HCT116 (cell line): ENCODE results near the gene SHISAL1.

Experiments used
- CEBPB ChIP-seq: IDR thresholded peaks from 2 replicates; pipeline ENCODE4 v1.6.1; 2012; ENCODE audit warnings: low read depth
- FOSL1 ChIP-seq: IDR thresholded peaks from 2 replicates; pipeline ENCODE4 v1.6.1; 2012; ENCODE audit warnings: low read depth
- POLR2A ChIP-seq: IDR thresholded peaks from 2 replicates; pipeline ENCODE4 v1.7.0; 2011; ENCODE audit warnings: borderline replicate concordance; ENCODE audit not compliant: insufficient read depth, insufficient read length; ENCODE audit errors: extremely low read depth
- POLR2AphosphoS5 ChIP-seq: IDR thresholded peaks from 2 replicates; pipeline ENCODE4 v1.6.1; 2011; ENCODE audit warnings: mild to moderate bottlenecking, low read depth, low read length, moderate library complexity
- TCF7L2 ChIP-seq: IDR thresholded peaks from 2 replicates; pipeline ENCODE4 v1.7.0; 2011; ENCODE audit warnings: borderline replicate concordance, inconsistent platforms; ENCODE audit not compliant: insufficient read depth, insufficient read length; ENCODE audit errors: extremely low read depth
- TF ChIP-seq, protein P1 (sequence below), 3 experiments: fragments of 200-600 bp in 1 of 3; sonication (generic) in 1 of 3; IDR thresholded peaks in 2 of 3; conservative IDR thresholded peaks in 1 of 3; 2 replicates each; pipeline ENCODE4 v1.5.1; 2012 to 2017; ENCODE audit warnings: low read depth in 2 of 3, low read length in 2 of 3, antibody characterized with exemption in 1 of 3, borderline replicate concordance in 1 of 3, control low read depth in 1 of 3, mild to moderate bottlenecking in 1 of 3, mixed read lengths in 1 of 3, mixed run types in 1 of 3, moderate library complexity in 1 of 3; ENCODE audit not compliant: insufficient read depth in 1 of 3

DNA sequence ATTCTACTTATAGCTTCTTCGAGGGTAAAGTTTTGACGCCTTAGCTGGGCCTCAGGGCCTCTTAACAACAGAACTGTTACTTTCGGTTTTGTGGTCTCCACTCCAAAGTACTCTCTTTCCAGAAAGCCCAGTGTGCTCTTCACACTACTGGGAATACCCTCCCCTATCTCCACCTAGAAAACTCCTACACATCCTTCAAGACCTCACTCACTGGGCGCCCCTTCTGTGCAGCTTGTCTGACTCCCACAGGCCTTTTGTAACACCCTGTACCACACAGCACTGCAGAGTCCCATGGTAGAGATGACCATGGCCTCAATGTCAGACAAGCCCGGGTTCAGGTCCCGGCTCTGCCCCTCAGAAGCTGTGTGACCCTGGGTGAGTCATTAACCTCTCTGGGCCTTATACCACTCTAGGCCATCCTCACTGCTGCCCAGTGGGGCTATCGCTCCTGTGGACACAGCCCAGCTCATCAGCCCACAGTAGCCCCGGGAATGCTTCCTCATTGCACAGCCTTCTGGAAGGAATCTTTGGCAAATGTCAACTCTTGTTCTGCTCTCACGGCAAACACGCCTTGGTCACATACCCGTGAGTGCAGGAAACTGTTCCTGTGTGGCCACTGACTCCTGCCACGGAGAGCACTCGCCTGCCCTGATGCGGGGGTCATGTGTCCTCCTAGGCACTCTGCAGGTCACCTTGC, 51.4 kb downstream of the SHISAL1 start:
- TF ChIP-seq CEBPB = no peak
- TF ChIP-seq TCF7L2 = no peak
- no peak for TF ChIP-seq POLR2A
- no peak for TF ChIP-seq FOSL1
- no peak for TF ChIP-seq POLR2AphosphoS5
- TF ChIP-seq, protein P1, sequence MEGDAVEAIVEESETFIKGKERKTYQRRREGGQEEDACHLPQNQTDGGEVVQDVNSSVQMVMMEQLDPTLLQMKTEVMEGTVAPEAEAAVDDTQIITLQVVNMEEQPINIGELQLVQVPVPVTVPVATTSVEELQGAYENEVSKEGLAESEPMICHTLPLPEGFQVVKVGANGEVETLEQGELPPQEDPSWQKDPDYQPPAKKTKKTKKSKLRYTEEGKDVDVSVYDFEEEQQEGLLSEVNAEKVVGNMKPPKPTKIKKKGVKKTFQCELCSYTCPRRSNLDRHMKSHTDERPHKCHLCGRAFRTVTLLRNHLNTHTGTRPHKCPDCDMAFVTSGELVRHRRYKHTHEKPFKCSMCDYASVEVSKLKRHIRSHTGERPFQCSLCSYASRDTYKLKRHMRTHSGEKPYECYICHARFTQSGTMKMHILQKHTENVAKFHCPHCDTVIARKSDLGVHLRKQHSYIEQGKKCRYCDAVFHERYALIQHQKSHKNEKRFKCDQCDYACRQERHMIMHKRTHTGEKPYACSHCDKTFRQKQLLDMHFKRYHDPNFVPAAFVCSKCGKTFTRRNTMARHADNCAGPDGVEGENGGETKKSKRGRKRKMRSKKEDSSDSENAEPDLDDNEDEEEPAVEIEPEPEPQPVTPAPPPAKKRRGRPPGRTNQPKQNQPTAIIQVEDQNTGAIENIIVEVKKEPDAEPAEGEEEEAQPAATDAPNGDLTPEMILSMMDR (IDR thresholded peaks at IDR 0.05 in 2 of 3, conservative IDR thresholded peaks at IDR 0.05 in 1 of 3; ENCODE audit: borderline replicate concordance in 1 of 3, insufficient read depth in 1 of 3, low read depth in 2 of 3, low read length in 2 of 3) = no peak
